DMS153 (cell line): ENCODE data around the gene ATP10D.
A peak's percentile ranks its signal among the peaks of the same experiment; 100 is the strongest.
"Not testable (repeated sequence)": the region's sequence is repeated elsewhere in the genome, so short reads cannot be mapped to it uniquely, and the experiment has no call there.

Experiments
- DNase-seq: peaks from one replicate; lab custom pipeline; 2025; lab: John Stamatoyannopoulos, UW

ATP10D gene

GRCh38 chr4:47485047-47485692, at the start of gene ATP10D:
TSS of gene ATP10D (plus strand) at chr4:47485275. CDS start at chr4:47512541, 27,266 bp downstream.
- peak; percentile 12 for DNase-seq

GRCh38 chr4:47442980-47443379, 42.1 kb upstream of the ATP10D start:
- DNase-seq = no peak

GRCh38 chr4:47444031-47444430, 41.0 kb upstream of the ATP10D start:
- DNase-seq = no peak

- no peak for DNase-seq
Measured at GRCh38 chr4:47451657-47452056, 33.4 kb upstream of the ATP10D start.

- no peak for DNase-seq
Measured at GRCh38 chr4:47462799-47463234, 22.3 kb upstream of the ATP10D start.

GRCh38 chr4:47463235-47463956, 21.7 kb upstream of the ATP10D start, which contains the start of gene COMMD8:
TSS of gene COMMD8 (minus strand) at chr4:47463702. CDS start at chr4:47463651, 51 bp downstream.
- DNase-seq = peak; percentile 87

- no peak for DNase-seq
Measured at GRCh38 chr4:47465004-47465403, 20.1 kb upstream of the ATP10D start.

GRCh38 chr4:47466056-47466785, 18.9 kb upstream of the ATP10D start:
- no peak for DNase-seq

GRCh38 chr4:47468706-47469365, 16.2 kb upstream of the ATP10D start:
- no peak for DNase-seq

- DNase-seq = no peak
Measured at GRCh38 chr4:47469951-47470350, 15.1 kb upstream of the ATP10D start.

- DNase-seq = no peak
Measured at GRCh38 chr4:47471064-47471463, 14.0 kb upstream of the ATP10D start.

- no peak for DNase-seq
Measured at GRCh38 chr4:47471591-47471990, 13.5 kb upstream of the ATP10D start.

GRCh38 chr4:47473141-47473750, 11.8 kb upstream of the ATP10D start:
- DNase-seq = no peak

- no peak for DNase-seq
Measured at GRCh38 chr4:47474799-47475198, 10.3 kb upstream of the ATP10D start.

- DNase-seq = no peak
Measured at GRCh38 chr4:47475411-47475810, 9.7 kb upstream of the ATP10D start.

- no peak for DNase-seq
Measured at GRCh38 chr4:47478804-47479203, 6.3 kb upstream of the ATP10D start.

GRCh38 chr4:47482326-47482725, 2.7 kb upstream of the ATP10D start:
- no peak for DNase-seq

GRCh38 chr4:47483745-47484144, 1.3 kb upstream of the ATP10D start:
- no peak for DNase-seq

- DNase-seq = no peak
Measured at GRCh38 chr4:47484168-47484567, 907 bp upstream of the ATP10D start.

- DNase-seq = no peak
Measured at GRCh38 chr4:47485768-47486167, 693 bp downstream of the ATP10D start.

- DNase-seq = no peak
Measured at GRCh38 chr4:47486231-47486673, 1.2 kb downstream of the ATP10D start.

GRCh38 chr4:47486727-47487126, 1.7 kb downstream of the ATP10D start:
- not testable (repeated sequence) for DNase-seq
